ENCODE data around the gene MOXD1. TPM values are rescaled to one million over a fixed set of nuclear protein-coding genes. Genes with fewer than 3 reads are reported as not detected.

The MOXD1 gene
- total and polyA plus RNA-seq, 5 donors from 2014 or later: not detected

DNA sequence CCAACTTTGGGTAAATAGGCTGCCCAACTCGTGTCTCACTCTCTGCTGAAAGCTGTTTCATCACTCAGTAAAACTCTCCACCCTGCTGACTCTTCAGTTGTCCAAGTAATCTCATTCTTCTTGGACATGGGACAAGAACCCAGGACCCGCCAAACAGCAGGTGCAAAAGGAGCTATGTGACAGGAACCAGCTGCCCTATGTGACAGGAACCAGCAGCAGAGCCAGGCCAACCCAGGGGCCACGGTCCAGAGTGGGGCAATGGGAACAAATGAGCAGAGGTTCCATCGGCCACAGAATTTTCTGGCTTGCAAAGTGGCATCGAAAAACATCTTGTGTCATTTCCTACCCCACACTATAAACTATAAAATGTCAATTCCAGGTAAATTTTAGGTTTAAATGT is 56.5 kb downstream of the MOXD1 start:
- no peak for ATAC-seq (ENCODE audit: low read depth in 2 of 2)
- H3K27me3 ChIP-seq (ENCODE audit: control insufficient read depth, insufficient read depth, low read length): no peaks in the 10 kb centered on the region
- no peaks in the 10 kb centered on the region for H3K27me3 Mint-ChIP-seq
- no peaks in the 10 kb centered on the region for H3K4me1 ChIP-seq (ENCODE audit: control insufficient read depth, insufficient read depth, low read length, poor library complexity, severe bottlenecking)
- no peaks in the 10 kb centered on the region for H3K36me3 ChIP-seq (ENCODE audit: control insufficient read depth, insufficient read depth, low read length)
- H3K4me1 Mint-ChIP-seq: no peaks in the 10 kb centered on the region
- no peak for DNase-seq
- H3K4me3 ChIP-seq (ENCODE audit: low read depth, low read length): no peak overlapping the region
- H3K27ac ChIP-seq (ENCODE audit: insufficient read depth, low read length, poor library complexity, severe bottlenecking): no peak overlapping the region
- H3K4me3 Mint-ChIP-seq: no peak overlapping the region
- no peak overlapping the region for H3K27ac Mint-ChIP-seq
- no peaks in the 10 kb centered on the region for H3K36me3 Mint-ChIP-seq
- peaks cover 0 to 8% (median 2%) of the 10 kb centered on the region in 7 donors for H3K9me3 Mint-ChIP-seq
- no peaks in the 10 kb centered on the region for H3K9me3 ChIP-seq (ENCODE audit: control insufficient read depth in 2 of 2, low read length in 2 of 2)

DNA sequence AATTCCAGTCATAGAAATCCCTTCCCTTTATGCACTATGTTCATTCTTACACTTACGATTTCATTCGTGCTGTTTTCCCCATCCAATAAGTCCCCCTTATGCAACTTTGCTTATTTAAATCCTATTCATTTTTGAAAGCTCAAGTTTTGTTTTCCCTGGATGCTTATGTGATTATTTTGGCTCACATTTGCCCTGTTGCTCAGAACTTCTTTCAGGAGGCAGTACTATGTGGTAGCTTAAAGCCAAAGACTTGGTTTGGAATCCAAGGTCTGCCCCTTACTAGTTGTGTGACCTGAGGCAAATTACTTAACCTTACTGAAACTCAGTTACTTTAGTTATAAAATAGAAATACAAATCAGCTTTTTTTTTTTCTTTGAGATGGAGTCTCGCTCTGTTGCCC is 59.6 kb downstream of the MOXD1 start:
- no peak overlapping the region for H3K4me3 Mint-ChIP-seq
- no peaks in the 10 kb centered on the region for H3K27me3 Mint-ChIP-seq
- no peaks in the 10 kb centered on the region for H3K4me1 Mint-ChIP-seq
- no peaks in the 10 kb centered on the region for H3K36me3 ChIP-seq (ENCODE audit: control insufficient read depth, insufficient read depth, low read length)
- no peaks in the 10 kb centered on the region for H3K9me3 ChIP-seq (ENCODE audit: control insufficient read depth in 2 of 2, low read length in 2 of 2)
- H3K4me1 ChIP-seq (ENCODE audit: control insufficient read depth, insufficient read depth, low read length, poor library complexity, severe bottlenecking): no peaks in the 10 kb centered on the region
- H3K27ac ChIP-seq (ENCODE audit: insufficient read depth, low read length, poor library complexity, severe bottlenecking): no peak overlapping the region
- no peak for DNase-seq
- no peak overlapping the region for H3K4me3 ChIP-seq (ENCODE audit: low read depth, low read length)
- no peak overlapping the region for H3K27ac Mint-ChIP-seq
- ATAC-seq (ENCODE audit: low read depth in 2 of 2): no peak
- no peaks in the 10 kb centered on the region for H3K36me3 Mint-ChIP-seq
- H3K27me3 ChIP-seq (ENCODE audit: control insufficient read depth, insufficient read depth, low read length): no peaks in the 10 kb centered on the region
- H3K9me3 Mint-ChIP-seq: peaks cover 0 to 7% (median 1%) of the 10 kb centered on the region in 7 donors

DNA sequence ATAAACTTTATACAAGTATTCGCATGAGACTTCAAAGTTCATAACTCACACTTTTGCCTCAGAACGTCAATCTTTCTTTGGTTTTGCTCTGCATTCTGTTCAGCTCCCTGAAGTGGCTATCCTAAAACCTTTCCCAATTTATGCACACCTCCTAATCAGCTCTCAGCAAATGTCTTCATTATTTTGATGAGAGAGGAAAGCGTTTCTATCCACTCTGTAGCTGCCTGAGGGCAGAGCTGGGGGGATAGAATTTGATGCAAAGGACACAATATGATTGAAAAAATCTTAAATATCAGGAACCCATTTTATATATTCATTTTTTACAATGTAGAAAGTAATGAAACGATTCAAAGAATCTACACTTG is 66.8 kb downstream of the MOXD1 start:
- no peak overlapping the region for H3K4me3 Mint-ChIP-seq
- H3K4me1 ChIP-seq (ENCODE audit: control insufficient read depth, insufficient read depth, low read length, poor library complexity, severe bottlenecking): no peaks in the 10 kb centered on the region
- ATAC-seq (ENCODE audit: low read depth in 2 of 2): no peak

DNA sequence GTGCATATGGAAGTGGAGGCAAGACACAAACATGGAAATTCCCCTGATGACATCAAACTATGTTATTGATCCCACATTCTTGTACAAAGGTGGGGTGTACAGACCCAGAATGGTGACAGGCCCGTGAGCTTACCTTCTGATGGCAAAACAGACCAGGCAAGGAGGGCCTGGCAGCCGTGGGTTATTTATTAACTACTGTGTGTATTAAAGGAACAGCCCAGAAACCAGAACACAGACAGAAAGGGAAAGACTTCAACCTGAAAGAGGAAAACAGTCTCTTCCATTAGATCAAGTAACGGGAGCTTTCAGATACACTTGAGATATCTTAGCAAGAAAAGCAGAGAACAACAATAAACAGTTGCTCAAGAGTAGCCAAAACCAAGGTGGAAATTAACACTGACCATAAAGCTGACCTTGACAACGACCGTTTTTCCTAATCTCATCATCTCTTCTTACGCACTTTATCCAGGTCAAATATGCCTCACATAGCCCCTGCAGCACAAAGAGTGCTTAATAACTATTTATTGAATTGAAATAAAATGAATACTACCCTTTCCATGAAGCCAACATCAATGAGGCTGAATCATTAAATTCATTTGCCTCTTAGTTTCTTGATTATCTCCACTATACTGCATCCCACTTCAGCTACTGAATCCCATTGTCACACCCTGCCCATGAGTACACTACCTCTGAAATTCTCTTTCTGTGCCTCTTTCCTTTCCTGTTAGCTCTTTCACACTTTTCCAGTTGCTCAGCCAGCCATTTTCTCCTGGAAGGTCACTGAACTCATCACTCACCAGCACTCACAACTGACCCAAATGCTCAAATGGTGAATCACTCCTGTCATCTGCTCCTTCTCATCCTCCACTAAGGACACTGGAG is 67.4 kb downstream of the MOXD1 start:
- Histone ChIP-seq H3K4me1 (ENCODE audit: control insufficient read depth, insufficient read depth, low read length, poor library complexity, severe bottlenecking) (no peaks in the 10 kb centered on the region), H3K4me3 (ENCODE audit: low read depth, low read length) (no peak overlapping the region), H3K27me3 (ENCODE audit: control insufficient read depth, insufficient read depth, low read length) (no peaks in the 10 kb centered on the region), H3K9me3 (ENCODE audit: control insufficient read depth in 2 of 2, low read length in 2 of 2) (no peaks in the 10 kb centered on the region), H3K27ac (ENCODE audit: insufficient read depth, low read length, poor library complexity, severe bottlenecking) (no peak overlapping the region), H3K36me3 (ENCODE audit: control insufficient read depth, insufficient read depth, low read length) (no peaks in the 10 kb centered on the region)
- Mint-ChIP-seq H3K27me3 (peaks cover 7% of the 10 kb centered on the region), H3K9me3 (no peaks in the 10 kb centered on the region), H3K4me3 (no peak overlapping the region), H3K36me3 (no peaks in the 10 kb centered on the region), H3K4me1 (no peaks in the 10 kb centered on the region), H3K27ac (no peak overlapping the region)
- ATAC-seq (ENCODE audit: low read depth in 2 of 2): no peak
- no peak for DNase-seq

More for the DNA sequence above, 66.8 kb downstream of the MOXD1 start:
- no peak overlapping the region for H3K27ac Mint-ChIP-seq
- no peak for DNase-seq
- no peaks in the 10 kb centered on the region for H3K4me1 Mint-ChIP-seq
- Histone ChIP-seq H3K27ac (ENCODE audit: insufficient read depth, low read length, poor library complexity, severe bottlenecking) (no peak overlapping the region), H3K36me3 (ENCODE audit: control insufficient read depth, insufficient read depth, low read length) (no peaks in the 10 kb centered on the region), H3K4me3 (ENCODE audit: low read depth, low read length) (no peak overlapping the region), H3K9me3 (ENCODE audit: control insufficient read depth in 2 of 2, low read length in 2 of 2) (no peaks in the 10 kb centered on the region), H3K27me3 (ENCODE audit: control insufficient read depth, insufficient read depth, low read length) (no peaks in the 10 kb centered on the region)
- H3K36me3 Mint-ChIP-seq: no peaks in the 10 kb centered on the region
- H3K9me3 Mint-ChIP-seq: no peaks in the 10 kb centered on the region
- H3K27me3 Mint-ChIP-seq: peaks cover 7% of the 10 kb centered on the region

DNA sequence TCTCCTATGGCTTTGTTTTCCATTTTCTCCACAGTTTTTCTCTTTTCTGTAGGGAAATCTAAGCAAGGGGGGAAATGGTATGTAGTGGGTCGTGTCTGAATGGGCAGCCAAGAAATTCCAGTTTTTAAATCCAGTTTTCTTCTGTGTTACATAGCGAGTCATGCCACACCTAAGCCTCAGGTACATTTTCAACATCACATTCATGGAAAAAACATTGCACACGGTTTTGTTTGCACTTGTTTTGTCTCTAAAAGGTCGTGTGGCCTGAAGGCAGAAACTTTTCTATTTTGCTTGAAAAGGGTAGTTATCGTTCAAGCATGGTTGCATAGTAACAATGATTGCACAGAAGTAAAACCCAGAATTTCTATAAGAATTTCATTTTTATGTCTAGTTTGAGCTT is 70.5 kb downstream of the MOXD1 start:
- Histone ChIP-seq H3K4me3 (ENCODE audit: low read depth, low read length) (no peak overlapping the region), H3K4me1 (ENCODE audit: control insufficient read depth, insufficient read depth, low read length, poor library complexity, severe bottlenecking) (no peaks in the 10 kb centered on the region), H3K27me3 (ENCODE audit: control insufficient read depth, insufficient read depth, low read length) (no peaks in the 10 kb centered on the region), H3K9me3 (ENCODE audit: control insufficient read depth in 2 of 2, low read length in 2 of 2) (no peaks in the 10 kb centered on the region), H3K27ac (ENCODE audit: insufficient read depth, low read length, poor library complexity, severe bottlenecking) (no peak overlapping the region), H3K36me3 (ENCODE audit: control insufficient read depth, insufficient read depth, low read length) (no peaks in the 10 kb centered on the region)
- Mint-ChIP-seq H3K27me3 (peaks cover 7% of the 10 kb centered on the region), H3K36me3 (no peaks in the 10 kb centered on the region), H3K4me3 (no peak overlapping the region), H3K27ac (no peak overlapping the region), H3K4me1 (no peaks in the 10 kb centered on the region), H3K9me3 (no peaks in the 10 kb centered on the region)
- ATAC-seq (ENCODE audit: low read depth in 2 of 2): no peak
- no peak for DNase-seq

DNA sequence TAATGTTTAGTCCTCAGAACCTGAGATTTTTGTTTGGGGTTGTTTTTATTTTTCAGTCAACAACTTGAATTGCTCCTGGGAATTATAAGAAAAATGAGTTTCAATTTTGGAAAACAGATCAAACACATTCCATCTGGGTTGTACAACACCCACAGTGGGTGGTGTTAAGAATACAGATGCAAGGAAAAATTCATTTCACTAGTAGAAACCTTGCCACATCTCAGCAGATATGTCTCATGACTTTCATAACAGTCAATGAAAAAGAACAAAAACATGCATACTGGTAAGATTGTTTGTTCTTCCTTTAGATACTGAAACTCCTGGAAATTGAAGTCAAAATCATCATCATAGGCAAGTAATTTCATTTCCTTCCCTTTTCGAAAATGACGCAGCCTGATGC is 78.9 kb downstream of the MOXD1 start:
- no peak overlapping the region for H3K4me3 Mint-ChIP-seq
- Histone ChIP-seq H3K36me3 (ENCODE audit: control insufficient read depth, insufficient read depth, low read length) (no peaks in the 10 kb centered on the region), H3K4me1 (ENCODE audit: control insufficient read depth, insufficient read depth, low read length, poor library complexity, severe bottlenecking) (no peaks in the 10 kb centered on the region), H3K9me3 (ENCODE audit: control insufficient read depth in 2 of 2, low read length in 2 of 2) (peaks cover 0 to 1% of the 10 kb centered on the region in 2 experiments), H3K4me3 (ENCODE audit: low read depth, low read length) (no peak overlapping the region), H3K27me3 (ENCODE audit: control insufficient read depth, insufficient read depth, low read length) (no peaks in the 10 kb centered on the region), H3K27ac (ENCODE audit: insufficient read depth, low read length, poor library complexity, severe bottlenecking) (no peak overlapping the region)
- no peaks in the 10 kb centered on the region for H3K4me1 Mint-ChIP-seq
- no peak for DNase-seq
- peaks cover 0 to 2% (median 0%) of the 10 kb centered on the region in 7 donors for H3K9me3 Mint-ChIP-seq
- ATAC-seq (ENCODE audit: low read depth in 2 of 2): no peak
- no peak overlapping the region for H3K27ac Mint-ChIP-seq
- no peaks in the 10 kb centered on the region for H3K36me3 Mint-ChIP-seq
- no peaks in the 10 kb centered on the region for H3K27me3 Mint-ChIP-seq

DNA sequence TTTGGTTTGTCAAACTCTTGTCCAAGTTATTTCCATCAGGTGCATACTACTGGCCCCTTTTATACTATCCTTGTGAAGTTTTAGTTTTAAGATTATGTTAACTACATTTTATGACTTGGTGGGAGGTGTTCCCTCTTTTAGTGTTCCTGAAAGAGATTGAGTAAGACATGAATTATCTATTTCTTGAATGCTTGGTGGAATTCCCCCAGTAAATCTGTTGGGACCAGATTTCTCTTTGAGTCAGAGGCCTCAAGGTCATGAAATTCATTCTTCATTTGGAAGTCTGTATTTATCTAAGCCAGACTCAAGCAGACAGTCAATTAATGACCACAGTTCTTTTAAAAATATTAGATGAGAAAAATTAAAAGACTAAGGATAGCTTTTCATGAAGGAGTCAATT is 81.3 kb downstream of the MOXD1 start:
- ATAC-seq (ENCODE audit: low read depth in 2 of 2) (no peak), DNase-seq (no peak)
- H3K27ac ChIP-seq (ENCODE audit: insufficient read depth, low read length, poor library complexity, severe bottlenecking): no peak overlapping the region
- H3K4me1 Mint-ChIP-seq: no peaks in the 10 kb centered on the region
- H3K27me3 Mint-ChIP-seq: no peaks in the 10 kb centered on the region
- H3K4me3 Mint-ChIP-seq: no peak overlapping the region
- peaks cover 0 to 10% (median 2%) of the 10 kb centered on the region in 7 donors for H3K9me3 Mint-ChIP-seq
- H3K27me3 ChIP-seq (ENCODE audit: control insufficient read depth, insufficient read depth, low read length): no peaks in the 10 kb centered on the region
- peaks cover 4 to 11% of the 10 kb centered on the region in 2 experiments for H3K9me3 ChIP-seq (ENCODE audit: control insufficient read depth in 2 of 2, low read length in 2 of 2)
- H3K4me1 ChIP-seq (ENCODE audit: control insufficient read depth, insufficient read depth, low read length, poor library complexity, severe bottlenecking): no peaks in the 10 kb centered on the region
- H3K36me3 Mint-ChIP-seq: no peaks in the 10 kb centered on the region
- H3K36me3 ChIP-seq (ENCODE audit: control insufficient read depth, insufficient read depth, low read length): no peaks in the 10 kb centered on the region
- no peak overlapping the region for H3K4me3 ChIP-seq (ENCODE audit: low read depth, low read length)
- no peak overlapping the region for H3K27ac Mint-ChIP-seq

DNA sequence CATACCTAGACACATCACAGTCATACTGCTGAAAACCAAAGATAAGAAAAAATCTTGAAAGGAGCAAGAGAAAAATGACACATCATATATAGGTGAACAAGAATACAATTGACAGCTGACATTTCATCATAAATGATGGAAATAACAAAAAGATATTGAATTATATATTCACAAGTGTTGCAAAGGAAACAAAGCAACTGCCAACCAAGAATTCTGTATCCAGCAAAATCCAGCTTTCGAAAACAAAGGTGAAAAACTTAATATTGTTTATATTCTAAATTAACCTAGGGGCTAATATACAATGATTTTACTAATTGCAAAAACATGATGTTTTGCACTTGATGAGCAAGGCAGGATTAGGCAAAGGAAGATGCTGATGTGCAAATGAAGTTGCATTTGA is 84.3 kb downstream of the MOXD1 start:
- Histone ChIP-seq H3K9me3 (ENCODE audit: control insufficient read depth in 2 of 2, low read length in 2 of 2) (peaks cover 4 to 11% of the 10 kb centered on the region in 2 experiments), H3K27ac (ENCODE audit: insufficient read depth, low read length, poor library complexity, severe bottlenecking) (no peak overlapping the region), H3K36me3 (ENCODE audit: control insufficient read depth, insufficient read depth, low read length) (no peaks in the 10 kb centered on the region), H3K4me1 (ENCODE audit: control insufficient read depth, insufficient read depth, low read length, poor library complexity, severe bottlenecking) (no peaks in the 10 kb centered on the region), H3K4me3 (ENCODE audit: low read depth, low read length) (no peak overlapping the region), H3K27me3 (ENCODE audit: control insufficient read depth, insufficient read depth, low read length) (no peaks in the 10 kb centered on the region)
- no peak overlapping the region for H3K27ac Mint-ChIP-seq
- DNase-seq: no peak
- peaks cover 1 to 13% (median 4%) of the 10 kb centered on the region in 7 donors for H3K9me3 Mint-ChIP-seq
- no peaks in the 10 kb centered on the region for H3K36me3 Mint-ChIP-seq
- H3K4me1 Mint-ChIP-seq: no peaks in the 10 kb centered on the region
- no peak for ATAC-seq (ENCODE audit: low read depth in 2 of 2)
- no peak overlapping the region for H3K4me3 Mint-ChIP-seq
- H3K27me3 Mint-ChIP-seq: no peaks in the 10 kb centered on the region
